22Rv1 (cell line): ENCODE results near the gene CMPK2.

Source experiments
- H3K27ac ChIP-seq: fragments of 450-650 bp; 2 replicates; pipeline ENCODE4 v1.5.1; 2017
- CTCF ChIP-seq: fragments of 450-650 bp; IDR thresholded peaks from 2 replicates; pipeline ENCODE4 v1.5.1; 2017; ENCODE audit warnings: mild to moderate bottlenecking
- ZFX ChIP-seq: fragments of 450-650 bp; IDR thresholded peaks from 2 replicates; pipeline ENCODE4 v1.6.1; 2017; ENCODE audit warnings: antibody characterized with exemption, borderline replicate concordance

Gene CMPK2

GRCh38 chr2:6841537-6842287 lies 24.0 kb downstream of the CMPK2 start:
- TF ChIP-seq ZFX (no peak), CTCF (no peak)
- H3K27ac ChIP-seq = no peak overlapping the region

- no peak overlapping the region for H3K27ac ChIP-seq
- TF ChIP-seq CTCF = no peak
- TF ChIP-seq ZFX = no peak
Observed at GRCh38 chr2:6838673-6839319, 26.9 kb downstream of the CMPK2 start.

GRCh38 chr2:6835467-6835866 lies 30.2 kb downstream of the CMPK2 start:
- TF ChIP-seq CTCF = no peak
- TF ChIP-seq ZFX = no peak
- no peak overlapping the region for H3K27ac ChIP-seq

- TF ChIP-seq CTCF = no peak
- no peak for TF ChIP-seq ZFX
Observed at GRCh38 chr2:6834163-6834562, 31.5 kb downstream of the CMPK2 start.

GRCh38 chr2:6833300-6833604 lies 32.5 kb downstream of the CMPK2 start:
- TF ChIP-seq ZFX (no peak), CTCF (no peak)
- no peak overlapping the region for H3K27ac ChIP-seq

More at GRCh38 chr2:6834163-6834562, 31.5 kb downstream of the CMPK2 start:
- no peak overlapping the region for H3K27ac ChIP-seq

- TF ChIP-seq CTCF = no peak
- H3K27ac ChIP-seq = no peak overlapping the region
Observed at GRCh38 chr2:6832596-6833299, 33.0 kb downstream of the CMPK2 start.

GRCh38 chr2:6831229-6831628 lies 34.5 kb downstream of the CMPK2 start:
- TF ChIP-seq ZFX (no peak), CTCF (no peak)

More at GRCh38 chr2:6831229-6831628, 34.5 kb downstream of the CMPK2 start:
- H3K27ac ChIP-seq = no peak overlapping the region
